D721Med (cell line): ENCODE measurements around the gene API5.
A peak's percentile ranks its signal among the peaks of the same experiment; 100 is the strongest.
"Not testable (repeated sequence)": the region's sequence is repeated elsewhere in the genome, so short reads cannot be mapped to it uniquely, and the experiment has no call there.

Source experiments
- DNase-seq: peaks from one replicate; pipeline ENCODE4 v3.0.0; 2011; ENCODE audit warnings: low spot score; ENCODE audit not compliant: insufficient read length
- FAIRE-seq: peaks from 2 replicates; lab custom pipeline; 2011; peaks lifted over from hg19 to GRCh38; lab: Jason Lieb, UNC
- CTCF ChIP-seq: IDR thresholded peaks from 2 replicates; pipeline ENCODE4 v1.5.1; 2012; ENCODE audit warnings: mild to moderate bottlenecking, control low read depth; ENCODE audit not compliant: insufficient read depth; ENCODE audit errors: missing control alignments

Gene API5

GRCh38 chr11:43328482-43328881, 16.7 kb downstream of the API5 start:
- FAIRE-seq (peak; percentile 53), DNase-seq (no peak)
- no peak for TF ChIP-seq CTCF

- TF ChIP-seq CTCF, result no peak
- DNase-seq, result no peak
- FAIRE-seq, result no peak
These were observed 29.4 kb downstream of the API5 start for GRCh38 chr11:43341159-43341558.

GRCh38 chr11:43351426-43351825, 39.6 kb downstream of the API5 start:
- not testable (repeated sequence) for DNase-seq

GRCh38 chr11:43354311-43354710, 42.5 kb downstream of the API5 start:
- TF ChIP-seq CTCF, result no peak
- no peak for FAIRE-seq
- DNase-seq, result no peak

More at GRCh38 chr11:43351426-43351825, 39.6 kb downstream of the API5 start:
- not testable (repeated sequence) for FAIRE-seq

GRCh38 chr11:43356336-43356735, 44.5 kb downstream of the API5 start:
- DNase-seq (no peak), FAIRE-seq (no peak)
- TF ChIP-seq CTCF, result no peak

- no peak for TF ChIP-seq CTCF
- DNase-seq (no peak), FAIRE-seq (no peak)
These were observed 46.5 kb downstream of the API5 start for GRCh38 chr11:43358279-43358800.

GRCh38 chr11:43358801-43359421, 47.1 kb downstream of the API5 start, which contains the start of gene TTC17:
TSS of gene TTC17 (plus strand) at chr11:43358920. CDS start at chr11:43358955, 35 bp downstream.
- TF ChIP-seq CTCF, result no peak
- FAIRE-seq (no peak), DNase-seq (peak; percentile 45)
